ENCODE measurements around the gene RAP2B. TPM values are rescaled to one million over a fixed set of nuclear protein-coding genes. Genes with fewer than 3 reads are reported as not detected.
A peak's percentile ranks its signal among the peaks of the same experiment; 100 is the strongest.

RAP2B gene
- total and polyA plus RNA-seq, 12 donors: 1.1 to 11.1 (median 3.5) TPM

GRCh38 chr3:153163756-153164550 is 1.9 kb downstream of the RAP2B start:
- intact Hi-C loops (cut with DNase I): loop anchor here in 8 of 10 donors (5.0 to 10.0 kb wide), 9 partner anchors 58 to 601 kb away; no protein-coding TSS in a partner anchor
- 23 to 31% methylated on average over 5 of the region's 5 CpGs for WGBS, 2 donors
- peaks cover 0 to 50% (median 33%) of the 10 kb centered on the region in 9 donors for H3K4me1 ChIP-seq
- H3K27me3 ChIP-seq: no peaks in the 10 kb centered on the region
- TF ChIP-seq CTCF (IDR thresholded peaks at IDR 0.05): no peak
- peak overlapping the region; percentile 68 to 96 (median 82) for H3K4me3 ChIP-seq
- no peaks in the 10 kb centered on the region for H3K9me3 ChIP-seq
- DNase-seq (no peak), ATAC-seq (no peak)
- H3K36me3 ChIP-seq: peaks cover 0 to 16% (median 0%) of the 10 kb centered on the region in 9 donors
- H3K27ac ChIP-seq: peak overlapping the region in 6 of 10 donors; percentile 82 to 96 (median 92)

- Histone ChIP-seq H3K27me3 (no peaks in the 10 kb centered on the region), H3K9me3 (no peaks in the 10 kb centered on the region), H3K4me3 (peak overlapping the region in 5 of 10 donors; percentile 75 to 96 (median 83)), H3K27ac (peak overlapping the region in 1 of 10 donors; percentile 95), H3K36me3 (peaks cover 0 to 24% (median 0%) of the 10 kb centered on the region in 9 donors), H3K4me1 (peaks cover 0 to 46% (median 33%) of the 10 kb centered on the region in 9 donors)
- intact Hi-C loops (cut with DNase I): loop anchor here in 4 of 10 donors (10.0 kb wide), 4 partner anchors 120 to 600 kb away; no protein-coding TSS in a partner anchor
- DNase-seq: no peak
- peak in 6 of 9 donors; percentile 10 to 49 (median 36) for TF ChIP-seq CTCF (IDR thresholded peaks at IDR 0.05)
- ATAC-seq: no peak
Measured at GRCh38 chr3:153165261-153165681, 3.2 kb downstream of the RAP2B start.

DNA sequence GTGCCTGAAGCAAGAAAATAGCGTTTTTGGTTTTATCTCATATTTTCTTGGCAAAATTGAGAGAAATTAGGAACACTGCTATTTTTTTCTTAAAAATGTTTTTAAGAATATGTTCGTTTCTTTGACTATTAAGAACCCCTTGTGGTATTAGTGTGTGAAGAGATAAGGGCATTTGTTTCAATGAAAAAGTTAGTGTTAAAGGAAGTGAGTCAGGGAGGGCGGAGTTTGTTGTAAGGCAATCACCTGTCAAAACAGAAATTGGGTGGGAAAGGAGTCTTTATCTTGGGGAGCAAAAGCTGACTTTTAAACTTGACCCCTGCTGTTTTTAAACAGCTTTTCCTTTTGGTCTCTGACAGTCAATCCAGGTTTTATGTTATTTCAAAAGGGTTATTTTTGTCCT is 4.2 kb downstream of the RAP2B start:
- Histone ChIP-seq H3K27ac (peak overlapping the region in 4 of 10 donors; percentile 5 to 95 (median 17)), H3K9me3 (no peaks in the 10 kb centered on the region), H3K27me3 (no peaks in the 10 kb centered on the region), H3K4me3 (peak overlapping the region in 4 of 10 donors; percentile 75 to 96 (median 82)), H3K4me1 (peaks cover 0 to 45% (median 33%) of the 10 kb centered on the region in 9 donors), H3K36me3 (peaks cover 0 to 24% (median 0%) of the 10 kb centered on the region in 9 donors)
- 62 to 73% methylated on average over 3 of the region's 3 CpGs for WGBS, 2 donors
- intact Hi-C loops (cut with DNase I): loop anchor here in 4 of 10 donors (10.0 kb wide), 4 partner anchors 119 to 599 kb away; no protein-coding TSS in a partner anchor
- no peak for TF ChIP-seq CTCF (IDR thresholded peaks at IDR 0.05)
- ATAC-seq: no peak
- no peak for DNase-seq

DNA sequence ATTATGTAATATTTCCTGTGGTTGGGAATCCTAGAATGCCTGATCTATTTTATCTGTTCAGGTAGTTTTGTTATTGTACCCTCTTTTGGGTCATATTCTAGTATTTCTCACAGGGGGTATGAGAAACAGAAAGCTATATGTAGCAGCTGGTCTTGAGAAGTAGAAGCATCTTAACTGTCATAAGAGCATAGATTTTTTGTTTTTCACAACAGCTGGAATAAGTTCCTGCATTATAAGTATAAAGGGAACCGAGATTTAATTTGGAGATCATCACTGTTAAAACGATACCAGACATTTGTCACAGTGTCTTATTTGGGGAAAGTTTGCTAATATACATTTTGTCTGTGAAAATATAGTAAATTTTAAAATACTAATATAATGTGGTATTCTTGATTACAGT is 4.8 kb downstream of the RAP2B start:
- no peaks in the 10 kb centered on the region for H3K27me3 ChIP-seq
- intact Hi-C loops (cut with DNase I): loop anchor here in 4 of 10 donors (10.0 kb wide), 4 partner anchors 118 to 598 kb away; no protein-coding TSS in a partner anchor
- peaks cover 0 to 24% (median 0%) of the 10 kb centered on the region in 9 donors for H3K36me3 ChIP-seq
- peak overlapping the region in 3 of 10 donors; percentile 5 to 95 (median 23) for H3K27ac ChIP-seq
- WGBS, 2 donors: 78 to 82% methylated on average over 2 of the region's 2 CpGs
- peaks cover 0 to 45% (median 33%) of the 10 kb centered on the region in 9 donors for H3K4me1 ChIP-seq
- no peaks in the 10 kb centered on the region for H3K9me3 ChIP-seq
- DNase-seq (no peak), ATAC-seq (no peak)
- TF ChIP-seq CTCF (IDR thresholded peaks at IDR 0.05): no peak
- peak overlapping the region in 3 of 10 donors; percentile 1 to 96 (median 75) for H3K4me3 ChIP-seq
